Measurements from ENCODE around the gene TNS3. TPM values are rescaled to one million over a fixed set of nuclear protein-coding genes. Genes with fewer than 3 reads are reported as not detected.

TNS3 gene
- total RNA-seq, 1 experiment from 2014 or later, result 135 TPM

DNA sequence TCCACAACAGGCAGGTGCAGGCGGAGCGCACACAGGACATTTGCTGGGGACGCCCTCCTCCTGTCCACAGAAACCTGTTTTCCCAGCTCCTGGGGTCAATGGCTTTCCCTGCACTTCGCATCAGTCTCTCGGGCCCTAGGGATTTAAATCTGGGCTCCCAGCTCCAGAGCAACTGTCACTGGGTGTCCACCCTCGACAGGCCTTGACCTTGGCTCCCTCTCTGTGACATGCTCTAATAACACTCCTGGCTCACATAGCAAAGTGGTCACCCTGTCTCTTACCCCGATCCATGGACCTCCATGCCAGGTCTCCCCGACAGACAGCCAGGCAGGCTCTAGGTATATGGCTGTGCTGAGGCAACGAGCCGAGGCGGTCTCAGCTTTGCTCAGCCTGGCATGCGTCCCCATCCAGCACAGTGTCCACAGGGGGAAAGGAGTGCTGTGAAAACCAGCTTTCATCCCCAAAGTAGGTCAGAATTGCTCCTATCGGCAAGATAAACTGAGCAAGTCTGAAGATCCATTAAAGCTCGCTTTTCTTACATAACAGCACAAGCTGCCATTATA is 195.6 kb downstream of the TNS3 start:
- intact Hi-C loops (cut with micrococcal nuclease; ENCODE audit: unreplicated experiment), result no loop called here

DNA sequence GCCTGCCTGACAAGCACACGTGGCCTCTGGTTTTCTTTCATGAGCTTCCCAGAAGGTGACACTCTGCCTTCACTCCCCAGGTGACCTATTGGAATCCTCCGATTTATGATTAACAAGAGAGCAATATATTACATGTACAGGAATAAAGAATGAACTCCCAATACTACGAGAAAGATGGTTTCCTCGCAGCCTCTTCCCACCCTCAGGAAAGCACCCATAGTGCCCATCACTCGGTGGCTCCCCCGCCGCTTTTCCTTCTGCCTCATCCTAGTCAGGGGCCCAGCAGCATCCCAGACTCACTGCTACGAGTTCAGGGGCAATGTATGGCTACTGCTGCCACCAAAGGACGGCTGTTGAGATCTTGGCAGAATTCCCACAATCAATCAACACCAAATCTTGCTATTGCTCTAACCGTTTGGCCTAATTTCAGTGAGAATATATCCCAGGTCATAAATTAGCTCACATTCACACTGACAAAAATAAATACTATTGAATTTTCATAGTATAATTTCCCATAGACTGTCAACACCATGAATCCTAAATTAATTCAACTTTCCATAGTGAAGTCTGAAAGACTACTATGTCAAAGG is 196.3 kb downstream of the TNS3 start:
- Mint-ChIP-seq H3K27me3 (ENCODE audit: unreplicated experiment) (no peaks in the 10 kb centered on the region), H3K4me1 (ENCODE audit: low read depth, unreplicated experiment) (peaks cover 27% of the 10 kb centered on the region), H3K9me3 (ENCODE audit: low read depth, unreplicated experiment) (no peaks in the 10 kb centered on the region), H3K27ac (ENCODE audit: unreplicated experiment) (no peak overlapping the region), H3K36me3 (ENCODE audit: insufficient read depth, unreplicated experiment) (peaks cover 6% of the 10 kb centered on the region), H3K4me3 (ENCODE audit: low read depth, unreplicated experiment) (no peak overlapping the region)
- CTCF ChIA-PET, result no interaction called here
- TF ChIP-seq, protein P1, sequence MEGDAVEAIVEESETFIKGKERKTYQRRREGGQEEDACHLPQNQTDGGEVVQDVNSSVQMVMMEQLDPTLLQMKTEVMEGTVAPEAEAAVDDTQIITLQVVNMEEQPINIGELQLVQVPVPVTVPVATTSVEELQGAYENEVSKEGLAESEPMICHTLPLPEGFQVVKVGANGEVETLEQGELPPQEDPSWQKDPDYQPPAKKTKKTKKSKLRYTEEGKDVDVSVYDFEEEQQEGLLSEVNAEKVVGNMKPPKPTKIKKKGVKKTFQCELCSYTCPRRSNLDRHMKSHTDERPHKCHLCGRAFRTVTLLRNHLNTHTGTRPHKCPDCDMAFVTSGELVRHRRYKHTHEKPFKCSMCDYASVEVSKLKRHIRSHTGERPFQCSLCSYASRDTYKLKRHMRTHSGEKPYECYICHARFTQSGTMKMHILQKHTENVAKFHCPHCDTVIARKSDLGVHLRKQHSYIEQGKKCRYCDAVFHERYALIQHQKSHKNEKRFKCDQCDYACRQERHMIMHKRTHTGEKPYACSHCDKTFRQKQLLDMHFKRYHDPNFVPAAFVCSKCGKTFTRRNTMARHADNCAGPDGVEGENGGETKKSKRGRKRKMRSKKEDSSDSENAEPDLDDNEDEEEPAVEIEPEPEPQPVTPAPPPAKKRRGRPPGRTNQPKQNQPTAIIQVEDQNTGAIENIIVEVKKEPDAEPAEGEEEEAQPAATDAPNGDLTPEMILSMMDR (IDR thresholded peaks at IDR 0.05; ENCODE audit: unreplicated experiment), result no peak
- BruUV-seq (replicated peaks), result no TSS peak
- no peak for DNase-seq
- intact Hi-C loops (cut with micrococcal nuclease; ENCODE audit: unreplicated experiment), result no loop called here

More for the DNA sequence above, 195.6 kb downstream of the TNS3 start:
- Mint-ChIP-seq H3K36me3 (ENCODE audit: insufficient read depth, unreplicated experiment) (peaks cover 8% of the 10 kb centered on the region), H3K4me1 (ENCODE audit: low read depth, unreplicated experiment) (peaks cover 20% of the 10 kb centered on the region), H3K4me3 (ENCODE audit: low read depth, unreplicated experiment) (no peak overlapping the region), H3K9me3 (ENCODE audit: low read depth, unreplicated experiment) (no peaks in the 10 kb centered on the region), H3K27ac (ENCODE audit: unreplicated experiment) (no peak overlapping the region), H3K27me3 (ENCODE audit: unreplicated experiment) (no peaks in the 10 kb centered on the region)
- DNase-seq, result no peak
- CTCF ChIA-PET, result no interaction called here
- TF ChIP-seq, protein P1 (IDR thresholded peaks at IDR 0.05; ENCODE audit: unreplicated experiment), result no peak
- BruUV-seq (replicated peaks), result no TSS peak

DNA sequence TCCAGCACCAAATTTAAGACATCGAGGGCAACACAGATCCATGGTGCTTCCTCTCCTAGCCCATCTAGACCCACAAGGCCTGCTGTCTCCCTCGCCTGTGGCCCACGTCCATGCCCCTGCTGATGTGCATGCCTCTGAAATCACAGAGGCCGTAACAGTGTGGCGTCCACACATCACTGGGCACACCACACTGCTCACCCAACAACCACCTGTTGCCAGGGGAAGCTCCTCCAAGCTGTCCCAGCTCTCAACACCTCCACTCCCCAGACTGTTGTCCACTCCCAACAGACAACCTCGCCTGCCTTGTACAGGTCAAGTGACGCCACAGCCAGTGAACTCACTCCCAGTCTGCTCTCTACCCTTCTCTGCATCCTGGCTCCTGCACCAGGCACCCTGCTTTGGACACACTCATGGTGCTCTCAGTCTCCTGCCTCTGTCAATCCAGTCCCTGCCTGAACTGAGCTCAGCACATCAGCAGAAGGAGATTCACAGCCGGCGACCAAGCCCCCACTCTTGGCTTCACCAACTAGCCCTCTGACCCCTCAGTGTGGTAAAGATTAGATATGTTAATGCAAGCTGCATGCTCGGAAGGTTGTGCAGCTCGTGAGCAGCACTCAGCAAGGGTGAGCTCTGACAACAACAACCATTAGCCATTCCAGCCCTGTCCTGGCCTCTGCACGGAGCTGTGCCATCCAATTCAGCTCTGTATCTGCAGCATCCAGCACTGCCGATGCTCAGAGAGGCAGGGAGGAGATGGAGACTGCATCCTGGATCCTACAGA is 197.0 kb downstream of the TNS3 start:
- peaks cover 6% of the 10 kb centered on the region for H3K36me3 Mint-ChIP-seq (ENCODE audit: insufficient read depth, unreplicated experiment)
- H3K9me3 Mint-ChIP-seq (ENCODE audit: low read depth, unreplicated experiment), result no peaks in the 10 kb centered on the region
- intact Hi-C loops (cut with micrococcal nuclease; ENCODE audit: unreplicated experiment), result no loop called here
- no peak overlapping the region for H3K4me3 Mint-ChIP-seq (ENCODE audit: low read depth, unreplicated experiment)
- H3K27ac Mint-ChIP-seq (ENCODE audit: unreplicated experiment), result no peak overlapping the region
- H3K27me3 Mint-ChIP-seq (ENCODE audit: unreplicated experiment), result no peaks in the 10 kb centered on the region
- CTCF ChIA-PET, result no interaction called here
- peaks cover 34% of the 10 kb centered on the region for H3K4me1 Mint-ChIP-seq (ENCODE audit: low read depth, unreplicated experiment)
- no TSS peak for BruUV-seq (replicated peaks)
- no peak for DNase-seq
- TF ChIP-seq, protein P1 (IDR thresholded peaks at IDR 0.05; ENCODE audit: unreplicated experiment), result no peak

DNA sequence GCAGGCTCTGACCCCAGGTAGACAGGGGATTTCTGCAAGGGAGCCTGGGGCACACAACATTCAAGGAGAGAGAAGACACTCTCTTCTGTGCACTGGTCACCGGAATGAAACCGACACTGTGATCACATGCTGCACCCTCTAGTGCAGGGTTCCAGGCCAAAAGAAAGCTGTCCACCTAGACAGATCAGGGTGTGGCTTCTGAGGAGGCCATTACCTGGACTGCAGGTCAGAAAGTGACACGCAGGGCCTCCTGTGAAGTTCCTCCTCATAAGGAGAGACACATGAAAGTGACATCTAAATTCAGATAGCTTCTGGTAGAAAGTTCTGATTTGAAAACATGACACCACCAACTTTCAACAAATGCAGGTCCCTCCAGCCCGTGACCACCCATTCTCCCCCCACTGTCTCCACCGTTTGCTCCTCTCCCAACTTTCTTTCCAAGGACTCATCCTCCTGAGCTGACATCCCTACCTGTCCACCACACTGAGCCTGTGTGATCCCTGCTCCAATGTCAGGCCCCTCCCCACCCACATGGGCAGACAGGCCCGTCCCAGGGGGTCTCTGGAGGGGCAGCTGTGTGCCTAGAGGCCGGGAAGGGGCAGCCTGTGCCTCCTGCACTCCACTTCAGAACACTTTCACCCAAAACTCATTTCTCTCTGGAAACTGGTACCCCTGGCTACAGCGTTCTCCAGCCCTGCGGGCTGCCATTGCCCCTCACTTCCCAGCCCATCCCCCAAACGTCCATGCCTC is 198.0 kb downstream of the TNS3 start:
- Mint-ChIP-seq H3K4me3 (ENCODE audit: low read depth, unreplicated experiment) (no peak overlapping the region), H3K4me1 (ENCODE audit: low read depth, unreplicated experiment) (peaks cover 41% of the 10 kb centered on the region), H3K9me3 (ENCODE audit: low read depth, unreplicated experiment) (no peaks in the 10 kb centered on the region), H3K27ac (ENCODE audit: unreplicated experiment) (no peak overlapping the region), H3K27me3 (ENCODE audit: unreplicated experiment) (no peaks in the 10 kb centered on the region), H3K36me3 (ENCODE audit: insufficient read depth, unreplicated experiment) (peaks cover 11% of the 10 kb centered on the region)
- intact Hi-C loops (cut with micrococcal nuclease; ENCODE audit: unreplicated experiment), result no loop called here
- no TSS peak for BruUV-seq (replicated peaks)
- TF ChIP-seq, protein P1 (IDR thresholded peaks at IDR 0.05; ENCODE audit: unreplicated experiment), result no peak
- CTCF ChIA-PET, result no interaction called here
- no peak for DNase-seq
